GM18519 (cell line): ENCODE measurements around the gene VSNL1.
A peak's percentile ranks its signal among the peaks of the same experiment; 100 is the strongest.

ENCODE experiments used
- ATAC-seq: cut with Tn5 transposase; IDR thresholded peaks from one replicate; pipeline ENCODE4 v1.9.1; 2021; ENCODE audit warnings: mild to moderate bottlenecking, moderate library complexity; ENCODE audit not compliant: unreplicated experiment, low FRiP score

Gene VSNL1

DNA sequence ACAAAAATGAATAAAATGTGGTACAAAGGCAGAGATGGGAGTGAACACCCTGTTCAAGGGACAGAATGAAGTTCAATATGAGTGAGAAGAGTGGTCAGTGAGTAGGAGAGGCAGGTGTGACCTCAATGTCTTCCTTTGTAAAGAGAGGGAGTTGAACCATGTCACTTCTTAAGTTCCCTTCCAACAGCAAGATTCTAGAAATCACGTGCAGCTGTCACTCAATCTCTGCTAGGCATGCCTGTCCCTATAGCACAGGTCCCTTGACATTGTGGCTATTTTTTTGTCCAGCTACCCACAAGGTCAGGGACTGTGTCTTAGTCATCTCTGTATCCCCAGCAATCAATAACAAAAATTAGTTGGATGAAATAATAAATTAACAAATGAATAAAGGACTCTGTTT, 66.9 kb downstream of the VSNL1 start:
- no peak for ATAC-seq

DNA sequence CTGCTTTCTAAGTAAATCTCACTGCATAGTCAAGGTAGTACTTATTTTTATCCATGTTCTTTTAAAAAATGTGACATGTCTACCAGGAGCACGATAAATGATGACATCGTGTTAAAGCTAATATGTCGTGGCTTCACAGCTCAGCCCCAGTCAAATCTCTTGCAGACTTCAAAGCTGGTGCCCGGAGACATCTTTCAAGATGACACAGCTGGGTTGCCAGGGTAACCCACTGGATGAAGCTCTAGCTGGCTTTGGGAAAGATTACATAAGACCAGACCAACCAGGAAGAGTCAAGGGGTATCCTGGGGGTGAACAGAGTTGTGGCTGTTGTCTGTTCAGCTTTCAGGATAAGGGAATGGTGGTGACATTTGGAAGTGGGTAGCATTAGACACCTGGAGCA, 67.8 kb downstream of the VSNL1 start:
- ATAC-seq = no peak

DNA sequence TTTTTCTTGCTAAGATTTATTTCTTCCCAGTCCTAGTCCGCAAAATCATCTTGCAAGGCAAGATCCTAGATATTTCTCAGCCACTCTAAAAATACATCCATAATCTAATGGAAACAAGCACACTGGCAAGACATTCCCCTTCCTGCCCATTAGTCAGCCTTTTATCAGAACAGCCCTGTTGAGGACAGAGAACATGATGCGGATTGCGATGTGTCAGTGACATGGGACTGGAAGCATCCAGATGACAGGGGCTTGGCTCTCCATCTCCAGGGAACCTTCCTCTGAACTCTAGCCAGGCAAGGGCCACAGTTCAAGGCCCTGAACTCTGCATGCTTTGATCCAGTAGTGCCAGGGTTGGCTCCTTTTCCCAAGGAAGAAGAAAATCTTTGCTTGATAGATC, 70.0 kb downstream of the VSNL1 start:
- ATAC-seq = no peak

DNA sequence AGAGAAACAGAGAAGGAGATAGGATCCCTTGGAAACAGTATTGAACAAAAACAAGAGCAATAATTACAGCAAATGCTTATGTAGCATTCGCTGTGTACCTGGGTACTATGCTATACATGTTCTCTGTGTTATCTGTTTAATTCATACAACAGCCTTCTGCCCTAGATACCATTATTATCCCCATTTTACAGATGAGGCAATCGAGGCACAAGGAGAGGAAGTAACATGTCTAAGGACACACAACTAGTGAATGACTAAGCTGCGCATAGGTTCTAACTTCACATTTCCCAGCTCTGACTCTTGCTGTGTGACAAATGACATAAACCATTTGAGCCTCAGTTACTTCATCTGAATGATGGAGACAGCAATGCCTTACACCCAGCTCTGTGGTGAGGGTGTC, 70.5 kb downstream of the VSNL1 start:
- ATAC-seq = no peak

DNA sequence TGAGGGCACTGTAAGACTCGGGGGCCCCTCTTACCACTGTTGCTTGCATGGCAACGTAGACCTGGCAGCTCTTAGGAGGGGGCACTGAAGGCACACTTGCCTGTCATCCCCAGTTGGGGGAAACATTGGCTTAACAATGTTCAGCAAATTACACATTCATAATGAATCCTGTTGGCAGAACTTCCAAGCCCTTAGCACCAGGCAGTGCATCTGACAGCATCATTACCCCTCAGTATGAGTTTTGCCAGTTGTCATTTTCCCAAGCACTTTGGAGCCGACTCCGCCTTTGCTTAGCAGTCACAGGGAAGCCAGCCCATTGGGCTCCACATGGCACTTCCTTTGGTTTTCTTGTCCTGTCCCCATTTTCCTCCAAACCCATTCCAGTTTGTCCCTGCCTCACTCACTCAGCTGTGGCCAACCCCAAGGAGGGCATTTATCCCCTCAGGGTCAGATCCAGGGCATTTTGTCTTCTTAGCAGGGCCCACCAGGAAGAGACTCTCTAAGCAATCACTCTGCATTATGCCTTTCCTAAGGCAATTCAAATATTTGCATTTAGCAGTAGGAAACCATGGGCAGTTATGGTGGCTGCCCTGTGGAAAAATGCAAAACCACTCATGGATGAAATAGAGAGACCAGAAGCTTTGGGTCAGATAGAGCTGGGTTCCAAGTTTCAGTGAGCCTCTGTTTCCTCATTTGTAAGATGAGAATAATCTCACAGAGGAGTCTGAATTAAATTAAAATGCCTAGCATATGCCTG, 73.9 kb downstream of the VSNL1 start:
- ATAC-seq = no peak

DNA sequence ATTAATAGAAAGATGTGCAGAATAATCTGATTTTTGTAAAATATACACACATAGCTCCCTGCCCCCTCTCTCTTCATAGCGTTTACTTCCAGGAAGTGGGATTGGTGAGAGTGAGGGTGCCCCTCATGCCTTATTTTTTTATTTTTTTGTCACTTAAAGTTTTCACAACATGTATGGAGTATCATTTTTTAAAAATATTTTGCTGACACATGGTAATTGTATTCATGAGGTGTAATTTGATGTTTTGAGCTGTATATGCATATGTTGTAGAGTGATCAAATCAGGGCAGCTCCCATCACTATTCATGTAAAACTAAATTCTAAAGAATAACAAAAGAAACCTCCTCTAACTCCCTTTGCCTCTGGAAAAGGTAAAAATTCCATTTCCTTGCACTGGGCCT, 74.7 kb downstream of the VSNL1 start:
- no peak for ATAC-seq

DNA sequence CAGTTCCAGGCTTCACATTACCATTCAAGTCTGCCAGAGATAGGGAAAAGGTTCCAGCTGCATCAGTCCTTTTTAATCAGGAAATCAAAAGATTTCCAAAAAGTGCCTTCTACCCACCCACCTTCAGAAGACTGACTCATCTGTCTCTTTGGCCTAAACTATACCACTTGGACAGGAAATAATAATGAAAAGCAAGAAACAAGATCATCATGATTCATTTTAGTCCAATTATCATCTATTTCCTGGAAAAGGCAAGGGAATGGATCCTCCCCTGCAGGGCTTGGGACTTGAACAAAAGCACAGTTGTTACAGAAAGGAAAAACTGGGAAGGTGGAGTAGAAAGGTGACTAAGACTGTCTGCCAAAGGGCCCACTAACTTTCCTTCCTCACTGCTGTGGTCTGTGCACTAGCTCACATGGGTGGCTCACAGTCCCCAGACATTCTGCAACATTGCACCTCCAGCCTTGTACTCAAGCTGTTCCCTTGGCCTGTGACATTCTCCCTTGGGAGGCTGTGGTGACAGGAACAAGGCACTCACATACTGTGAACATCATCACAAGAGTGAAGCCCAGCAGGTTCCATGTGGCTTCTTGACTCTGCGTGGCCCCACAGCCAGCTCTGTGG, 75.3 kb downstream of the VSNL1 start:
- ATAC-seq = no peak

DNA sequence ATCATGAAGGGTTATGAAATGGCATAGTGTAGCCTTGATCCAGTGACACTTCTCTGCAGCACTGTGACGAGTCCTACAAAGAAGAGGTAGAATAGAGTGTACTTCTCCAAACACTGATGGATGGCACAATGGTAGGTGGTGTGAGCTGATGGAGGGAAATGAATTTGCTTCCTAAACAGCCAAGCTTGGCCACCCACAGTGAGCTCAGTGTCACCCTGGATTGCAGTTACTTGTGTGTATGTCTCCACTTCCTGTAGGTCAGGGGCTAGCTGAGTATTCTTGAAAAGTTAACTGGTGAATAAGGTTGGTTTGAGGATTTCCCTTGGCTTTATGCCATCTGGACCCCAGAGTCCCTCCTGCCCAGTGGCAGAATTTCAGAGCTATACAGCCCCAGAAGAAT, 75.9 kb downstream of the VSNL1 start:
- ATAC-seq = no peak

DNA sequence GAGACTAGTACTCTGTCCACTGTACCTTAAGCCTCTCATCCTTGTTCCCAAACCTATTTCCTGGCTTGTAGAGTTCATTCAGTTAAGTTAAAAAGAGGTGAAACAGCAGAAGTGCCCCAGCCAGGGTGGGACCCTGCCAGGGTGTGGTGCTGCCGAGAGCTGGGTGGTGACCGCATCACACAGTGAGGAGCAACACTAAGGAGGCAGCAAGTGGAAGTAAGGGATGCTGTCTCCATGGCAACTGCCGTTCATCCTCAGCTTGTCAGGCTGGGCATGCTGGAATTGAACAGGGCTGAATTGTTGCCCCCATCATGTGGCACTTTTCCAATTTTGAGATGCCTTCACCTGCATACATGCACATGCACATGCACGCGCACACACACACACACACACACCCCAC, 77.0 kb downstream of the VSNL1 start:
- no peak for ATAC-seq

DNA sequence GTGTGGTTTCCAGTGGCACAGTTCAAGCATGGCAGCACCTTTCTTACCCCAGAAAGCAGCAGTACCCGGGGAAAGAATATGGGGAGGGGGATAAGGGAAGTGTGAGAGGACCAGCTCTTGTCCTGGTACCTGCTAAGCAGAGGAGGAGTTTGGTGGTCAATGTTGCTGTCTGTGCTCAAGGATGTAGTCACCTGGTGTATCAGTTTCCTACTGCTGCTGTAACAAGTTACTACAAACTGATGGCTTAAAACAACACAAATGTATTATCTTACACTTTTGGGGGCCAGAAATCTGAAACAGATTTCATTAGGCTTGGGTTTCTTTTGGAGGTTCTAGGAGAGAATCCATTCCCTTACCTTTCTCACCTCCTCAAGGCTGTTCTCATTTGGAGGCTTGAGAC, 77.5 kb downstream of the VSNL1 start:
- ATAC-seq = no peak

DNA sequence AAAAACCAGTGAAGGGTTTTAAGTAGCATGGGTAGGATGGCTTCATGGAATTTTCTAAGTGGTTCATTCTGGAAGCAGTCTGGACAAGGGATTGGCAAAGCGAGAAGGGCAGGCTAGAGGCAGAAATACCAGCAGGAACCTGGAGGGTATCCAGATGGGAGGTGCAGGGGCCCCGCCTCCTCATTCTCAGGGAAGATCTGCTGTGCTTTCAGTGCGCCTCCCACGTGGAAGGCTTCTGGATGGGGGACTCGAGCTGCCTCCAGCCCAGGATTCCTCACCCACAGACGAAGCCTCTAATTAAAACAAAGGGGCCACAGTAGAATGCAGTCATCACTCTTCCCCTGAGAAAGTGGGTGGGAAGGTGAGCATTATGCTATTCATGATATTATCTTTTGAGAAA, 79.8 kb downstream of the VSNL1 start:
- no peak for ATAC-seq

DNA sequence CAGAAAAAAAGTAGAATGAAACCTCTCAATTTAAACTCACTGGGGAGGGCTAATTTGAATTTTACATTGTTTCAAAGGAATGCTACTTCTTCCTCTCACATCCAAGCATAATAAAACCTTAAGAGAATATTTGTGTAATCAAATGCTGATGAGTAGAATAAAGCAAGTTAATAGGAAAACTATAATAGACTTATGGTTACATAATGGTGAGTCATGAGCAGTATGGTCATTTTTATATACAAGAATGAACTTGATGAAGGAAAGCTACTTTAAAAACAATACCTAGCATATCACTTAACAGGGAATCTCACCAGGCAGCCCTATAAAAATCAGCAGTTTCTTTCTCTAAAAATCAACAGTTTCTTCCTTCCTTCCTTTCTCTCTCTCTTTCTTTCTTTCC, 80.3 kb downstream of the VSNL1 start:
- no peak for ATAC-seq

DNA sequence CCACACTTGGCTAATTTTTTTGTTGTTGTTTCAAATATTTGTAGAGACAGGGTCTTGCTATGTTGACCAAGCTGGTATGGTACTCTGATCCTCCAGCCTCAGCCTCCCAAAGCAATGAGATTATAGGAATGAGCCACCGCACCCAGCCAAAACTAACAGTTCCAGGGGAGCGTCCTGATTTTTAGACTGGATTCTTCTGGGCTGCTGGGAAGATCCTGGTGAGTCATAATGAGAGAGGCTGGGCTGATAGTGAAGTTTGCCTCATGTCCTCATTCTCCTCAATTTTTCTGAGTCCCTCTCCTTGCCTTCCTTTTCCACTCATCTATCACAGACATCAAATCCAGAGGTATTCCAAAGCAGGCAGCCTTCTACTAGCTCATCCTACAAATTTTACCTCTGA, 81.3 kb downstream of the VSNL1 start:
- ATAC-seq = no peak

DNA sequence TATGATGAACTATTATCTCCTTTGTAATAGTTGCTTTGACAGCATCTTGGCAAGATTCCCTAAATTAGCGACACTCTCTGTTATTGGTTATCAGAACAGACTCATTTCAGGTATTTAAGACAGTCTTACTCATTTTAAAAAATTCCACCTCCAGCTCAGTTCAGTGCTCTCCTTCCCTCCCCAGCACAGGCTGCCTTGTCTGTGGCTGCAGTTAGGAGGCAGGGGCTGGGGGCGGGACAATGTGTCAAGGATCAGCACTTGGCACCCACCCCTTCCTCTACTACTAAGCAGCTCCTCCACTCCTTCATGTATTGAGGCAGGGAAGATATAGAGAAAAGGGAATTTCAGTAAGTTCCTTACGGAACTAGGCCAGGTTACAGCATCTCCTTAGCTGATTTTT, 85.0 kb downstream of the VSNL1 start:
- no peak for ATAC-seq

DNA sequence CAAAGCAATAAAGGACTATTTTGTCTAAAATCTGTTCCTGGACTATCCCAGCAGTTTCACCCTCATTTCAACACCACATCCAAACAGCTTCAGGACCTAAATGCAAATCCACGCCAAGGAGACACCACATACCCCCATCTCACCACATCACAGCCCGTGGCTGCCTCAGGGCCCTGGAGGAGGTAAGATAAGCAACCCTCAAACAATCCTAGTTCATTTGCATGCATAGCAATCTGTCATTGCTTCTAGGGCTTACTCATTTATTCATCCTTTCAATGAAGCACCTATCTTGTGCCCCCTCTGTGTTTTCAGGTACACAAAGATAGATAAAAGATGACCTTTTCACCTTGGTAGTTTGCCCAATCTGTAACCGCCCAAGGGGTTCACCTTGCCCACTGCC, 86.5 kb downstream of the VSNL1 start:
- no peak for ATAC-seq

DNA sequence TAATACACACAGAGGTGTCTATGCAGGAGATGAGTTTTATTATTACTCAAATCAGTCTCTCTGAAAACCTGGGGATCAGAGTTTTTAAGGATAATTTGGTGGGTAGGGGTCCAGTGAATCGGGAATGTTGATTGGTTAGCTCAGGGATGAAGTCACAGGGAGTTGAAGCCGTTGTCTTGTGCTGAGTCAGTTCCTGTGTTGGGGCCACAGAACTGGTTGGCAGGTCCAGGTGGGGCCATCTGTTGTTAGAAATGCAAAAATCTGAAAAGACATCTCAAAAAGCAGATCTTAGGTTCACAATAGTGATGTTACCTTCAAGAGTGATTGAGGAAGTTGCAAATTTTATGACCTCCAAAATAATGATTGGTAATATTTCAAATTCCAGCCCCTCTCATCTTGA, 86.9 kb downstream of the VSNL1 start:
- ATAC-seq = no peak

DNA sequence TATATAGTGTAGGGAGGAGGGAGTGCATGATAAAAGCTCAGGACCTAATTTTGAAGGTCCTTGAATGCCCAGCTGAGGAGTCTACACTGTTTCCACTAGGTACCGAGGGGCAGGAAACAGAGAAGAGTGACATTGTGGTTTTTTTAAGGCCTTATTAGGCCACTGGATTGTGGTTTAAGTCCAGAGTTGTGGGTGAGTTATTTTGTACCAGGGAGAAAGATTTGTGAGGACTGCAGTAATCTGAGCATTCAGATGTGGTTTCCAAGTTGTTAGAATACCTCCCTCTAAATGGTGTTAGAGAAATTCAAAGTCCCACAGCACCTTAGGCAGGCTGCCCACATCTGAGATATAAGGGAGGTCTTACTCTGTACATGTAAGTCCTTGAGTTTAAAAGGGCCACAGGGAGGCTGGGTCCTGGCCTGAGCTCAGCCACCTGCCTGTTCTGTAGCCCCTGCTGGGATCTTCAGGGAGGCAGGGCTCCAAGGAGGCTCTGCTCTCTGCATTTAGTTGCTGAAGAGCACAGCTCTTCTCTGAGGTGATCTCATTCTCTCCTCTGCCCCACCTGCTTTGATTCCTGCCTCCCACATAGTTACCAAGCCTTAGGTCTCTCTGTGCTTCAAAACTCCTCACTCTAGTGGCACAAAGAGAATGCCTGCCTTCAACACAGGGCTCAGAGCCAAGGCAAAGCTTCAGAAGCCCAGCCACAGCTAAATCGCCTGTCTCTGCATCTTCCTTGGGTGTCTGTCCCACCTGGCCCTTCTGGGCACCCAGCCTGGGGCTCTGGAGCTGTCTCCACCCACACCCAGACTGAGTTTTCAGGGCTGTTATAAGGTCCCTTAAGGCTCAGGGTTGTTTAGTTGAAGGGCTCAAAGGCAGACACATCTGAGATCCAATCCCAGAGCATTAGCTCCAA, 88.1 kb downstream of the VSNL1 start:
- ATAC-seq = peak; percentile 33

DNA sequence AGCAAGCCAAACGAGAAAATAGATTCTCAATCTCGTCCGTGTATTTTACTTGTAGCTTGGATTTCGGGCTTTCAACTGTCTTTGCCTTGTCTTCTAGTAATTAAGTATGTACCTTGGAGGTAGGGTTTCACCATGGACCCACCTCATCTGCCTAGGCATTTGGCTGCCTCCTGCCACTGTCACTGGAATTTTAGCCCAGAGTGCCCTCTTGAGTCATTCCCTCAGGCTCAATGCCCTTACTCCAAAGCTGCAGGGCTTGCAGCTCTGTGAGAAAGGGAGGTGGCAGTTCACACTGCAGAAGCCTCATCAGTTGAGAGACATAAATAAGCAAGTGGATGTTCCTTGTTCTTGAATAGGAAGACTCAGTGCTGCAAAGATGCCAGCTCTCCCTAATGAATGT, 89.6 kb downstream of the VSNL1 start:
- no peak for ATAC-seq

DNA sequence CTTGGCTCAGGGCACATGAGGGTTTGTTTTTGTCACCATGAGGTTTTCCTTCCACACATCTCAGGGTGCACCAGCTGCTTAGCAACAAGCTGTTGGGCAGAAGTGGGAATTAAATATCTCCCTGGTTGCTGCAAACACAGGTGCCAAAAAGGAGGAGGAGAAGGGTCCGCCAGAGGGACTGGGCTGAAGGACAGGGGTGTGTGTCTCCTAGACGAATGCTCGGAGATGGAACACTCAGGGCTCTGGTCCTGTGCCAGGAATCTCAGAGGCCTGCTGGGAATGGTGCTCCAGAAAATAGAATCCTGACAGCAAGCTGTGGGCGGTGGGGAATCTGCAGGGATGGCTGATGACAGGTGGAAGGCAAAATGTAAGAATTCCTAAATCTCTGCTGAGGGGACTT, 94.5 kb downstream of the VSNL1 start:
- no peak for ATAC-seq

DNA sequence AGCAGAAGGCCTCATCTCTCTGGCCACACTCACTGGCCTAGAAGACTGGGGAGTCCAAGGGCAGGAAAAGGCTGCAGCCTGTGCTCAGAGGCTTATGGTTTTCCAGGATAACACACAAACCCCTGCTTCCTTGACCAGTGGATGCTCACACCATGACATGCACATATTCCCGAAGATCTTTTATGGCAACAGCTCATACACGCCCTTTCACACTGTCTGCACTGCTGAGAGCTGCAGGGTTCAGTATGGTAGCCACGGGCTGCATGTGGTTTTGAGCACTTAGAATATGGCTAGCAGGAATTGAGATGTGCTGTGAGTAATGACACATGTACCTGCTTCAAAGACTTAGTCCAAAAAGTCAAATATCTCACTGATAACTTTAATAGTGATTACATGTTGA, 95.8 kb downstream of the VSNL1 start:
- no peak for ATAC-seq

DNA sequence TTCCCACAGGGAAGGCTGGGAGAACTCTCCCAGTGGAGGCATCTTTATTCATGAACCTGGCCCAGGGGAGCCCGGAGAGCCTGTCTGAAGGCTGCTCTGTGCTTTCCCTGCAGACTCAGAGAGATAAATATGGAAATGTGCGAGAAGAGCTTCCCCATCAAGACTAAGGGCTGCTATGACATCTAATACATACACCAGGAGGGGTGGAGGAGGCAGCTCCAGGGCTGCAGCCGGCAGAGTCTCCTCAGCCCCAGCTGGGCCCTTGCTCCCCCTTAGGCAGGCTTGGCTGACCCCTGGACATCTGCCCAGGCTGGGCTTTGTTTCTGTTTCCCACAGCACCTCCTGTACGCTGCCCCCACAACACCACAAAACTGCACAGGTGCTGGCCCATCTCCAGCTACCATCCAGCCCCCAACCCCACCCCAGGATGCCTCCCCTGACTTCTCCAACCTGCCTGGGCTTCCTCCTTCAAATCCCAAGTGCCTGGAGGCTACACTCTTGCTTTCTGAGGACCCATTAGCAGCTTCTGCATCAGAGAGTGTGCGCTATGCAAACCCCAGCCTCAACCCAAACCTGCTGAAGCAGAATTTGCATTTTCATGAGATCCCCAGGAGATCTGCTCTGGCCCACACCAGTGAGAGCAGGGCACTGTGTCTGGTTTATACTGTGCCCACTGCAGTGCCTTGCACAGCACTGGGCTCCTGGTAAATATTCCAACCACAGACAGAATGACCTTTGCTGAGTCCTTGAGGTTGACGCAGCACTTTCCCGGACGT, 96.8 kb downstream of the VSNL1 start:
- ATAC-seq = no peak
